Parathyroid adenoma (tissue), 2 donors: ENCODE results near the gene RUNX2.

Source experiments
- H2AFZ ChIP-seq: fragments of 300-600 bp; sonication (generic); one replicate; pipeline ENCODE4 v1.7.0; 2017; ENCODE audit warnings: antibody characterized with exemption, mild to moderate bottlenecking
- H3K27ac ChIP-seq: fragments of 300-600 bp; sonication (generic); one replicate; pipeline ENCODE4 v1.7.0; 2017
- H3K27me3 ChIP-seq: fragments of 300-600 bp; sonication (generic); one replicate; pipeline ENCODE4 v1.7.0; 2017; ENCODE audit warnings: low read length; ENCODE audit not compliant: control insufficient read depth, insufficient read depth
- H3K36me3 ChIP-seq: fragments of 300-600 bp; sonication (generic); one replicate; pipeline ENCODE4 v1.7.0; 2017; ENCODE audit warnings: low read length; ENCODE audit not compliant: control insufficient read depth, insufficient read depth
- H3K4me1 ChIP-seq: fragments of 300-600 bp; sonication (generic); one replicate; pipeline ENCODE4 v1.7.0; 2017; ENCODE audit warnings: control low read depth
- H3K4me2 ChIP-seq: fragments of 300-600 bp; sonication (generic); one replicate; pipeline ENCODE4 v1.7.0; 2017; ENCODE audit warnings: low read length
- H3K4me3 ChIP-seq: fragments of 300-600 bp; sonication (generic); one replicate; pipeline ENCODE4 v1.7.0; 2017; ENCODE audit warnings: low read depth, low read length
- H3K79me2 ChIP-seq: fragments of 300-600 bp; sonication (generic); one replicate; pipeline ENCODE4 v1.7.0; 2017; ENCODE audit warnings: control low read depth
- H3K9ac ChIP-seq: fragments of 300-600 bp; sonication (generic); one replicate; pipeline ENCODE4 v1.7.0; 2017; ENCODE audit warnings: mild to moderate bottlenecking
- H3K9me3 ChIP-seq: fragments of 300-600 bp; sonication (generic); one replicate; pipeline ENCODE4 v1.7.0; 2017; ENCODE audit warnings: low read length; ENCODE audit not compliant: control insufficient read depth
- TF ChIP-seq, protein P1 (sequence below): fragments of 300-600 bp; sonication (generic); IDR thresholded peaks from one replicate; pipeline ENCODE4 v1.7.0; 2017; ENCODE audit warnings: antibody characterized with exemption, mild to moderate bottlenecking
- donor health status: primary hyperparathyroidism.

The RUNX2 gene

DNA sequence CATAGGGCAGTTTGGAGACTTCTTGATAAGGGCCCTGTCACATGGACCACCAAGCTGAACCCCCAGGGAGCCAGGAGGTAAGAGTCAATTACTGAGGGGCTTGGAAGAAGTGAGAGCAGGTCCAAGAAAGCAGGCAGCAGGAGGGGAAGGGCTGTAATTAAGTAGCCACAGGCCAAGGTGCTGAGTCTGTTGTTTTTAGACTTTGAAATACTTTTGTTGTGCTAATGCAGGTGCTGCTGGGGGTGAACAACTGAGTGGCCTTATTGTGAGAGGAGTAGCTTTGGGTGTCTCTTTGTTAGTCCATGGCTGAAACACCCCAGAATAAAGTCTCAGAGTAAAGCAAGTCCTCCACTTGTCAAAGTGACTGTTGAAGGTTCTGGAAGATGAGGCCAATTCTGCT lies 316.6 kb downstream of the RUNX2 start:
- no peak overlapping the region for H2AFZ ChIP-seq
- H3K4me2 ChIP-seq, result no peak overlapping the region
- no peaks in the 10 kb centered on the region for H3K4me1 ChIP-seq

DNA sequence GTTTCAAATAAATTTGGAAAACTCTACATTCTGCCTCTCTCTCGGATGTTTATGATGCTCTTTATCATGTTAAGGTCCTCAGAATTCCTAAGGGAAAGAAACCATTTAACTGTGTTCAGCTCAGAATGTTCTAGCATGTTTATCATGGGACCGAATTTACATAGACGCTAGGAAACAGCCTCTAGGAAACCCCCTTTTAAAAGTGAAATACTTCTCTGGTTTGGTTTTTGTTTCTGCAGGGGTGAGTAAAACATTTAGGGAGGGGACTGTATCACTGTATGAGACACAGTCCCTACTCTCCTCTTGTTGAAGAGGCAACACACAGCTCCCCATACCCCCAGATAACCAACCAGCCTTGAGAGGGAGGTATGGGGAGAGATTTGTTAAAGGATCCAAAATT lies 317.2 kb downstream of the RUNX2 start:
- Histone ChIP-seq H3K4me1 (no peaks in the 10 kb centered on the region), H3K4me3 (no peak overlapping the region), H3K27ac (no peak overlapping the region), H3K4me2 (no peak overlapping the region), H3K27me3 (no peaks in the 10 kb centered on the region), H3K36me3 (no peaks in the 10 kb centered on the region), H3K9ac (no peak overlapping the region), H3K79me2 (no peaks in the 10 kb centered on the region), H2AFZ (no peak overlapping the region), H3K9me3 (no peaks in the 10 kb centered on the region)
- TF ChIP-seq, protein P1, sequence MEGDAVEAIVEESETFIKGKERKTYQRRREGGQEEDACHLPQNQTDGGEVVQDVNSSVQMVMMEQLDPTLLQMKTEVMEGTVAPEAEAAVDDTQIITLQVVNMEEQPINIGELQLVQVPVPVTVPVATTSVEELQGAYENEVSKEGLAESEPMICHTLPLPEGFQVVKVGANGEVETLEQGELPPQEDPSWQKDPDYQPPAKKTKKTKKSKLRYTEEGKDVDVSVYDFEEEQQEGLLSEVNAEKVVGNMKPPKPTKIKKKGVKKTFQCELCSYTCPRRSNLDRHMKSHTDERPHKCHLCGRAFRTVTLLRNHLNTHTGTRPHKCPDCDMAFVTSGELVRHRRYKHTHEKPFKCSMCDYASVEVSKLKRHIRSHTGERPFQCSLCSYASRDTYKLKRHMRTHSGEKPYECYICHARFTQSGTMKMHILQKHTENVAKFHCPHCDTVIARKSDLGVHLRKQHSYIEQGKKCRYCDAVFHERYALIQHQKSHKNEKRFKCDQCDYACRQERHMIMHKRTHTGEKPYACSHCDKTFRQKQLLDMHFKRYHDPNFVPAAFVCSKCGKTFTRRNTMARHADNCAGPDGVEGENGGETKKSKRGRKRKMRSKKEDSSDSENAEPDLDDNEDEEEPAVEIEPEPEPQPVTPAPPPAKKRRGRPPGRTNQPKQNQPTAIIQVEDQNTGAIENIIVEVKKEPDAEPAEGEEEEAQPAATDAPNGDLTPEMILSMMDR, result no peak

More for the DNA sequence above, 316.6 kb downstream of the RUNX2 start:
- TF ChIP-seq, protein P1, result no peak
- H3K36me3 ChIP-seq, result no peaks in the 10 kb centered on the region
- no peak overlapping the region for H3K9ac ChIP-seq
- H3K9me3 ChIP-seq, result no peaks in the 10 kb centered on the region
- no peaks in the 10 kb centered on the region for H3K79me2 ChIP-seq
- no peak overlapping the region for H3K4me3 ChIP-seq
- no peak overlapping the region for H3K27ac ChIP-seq
- H3K27me3 ChIP-seq, result no peaks in the 10 kb centered on the region

DNA sequence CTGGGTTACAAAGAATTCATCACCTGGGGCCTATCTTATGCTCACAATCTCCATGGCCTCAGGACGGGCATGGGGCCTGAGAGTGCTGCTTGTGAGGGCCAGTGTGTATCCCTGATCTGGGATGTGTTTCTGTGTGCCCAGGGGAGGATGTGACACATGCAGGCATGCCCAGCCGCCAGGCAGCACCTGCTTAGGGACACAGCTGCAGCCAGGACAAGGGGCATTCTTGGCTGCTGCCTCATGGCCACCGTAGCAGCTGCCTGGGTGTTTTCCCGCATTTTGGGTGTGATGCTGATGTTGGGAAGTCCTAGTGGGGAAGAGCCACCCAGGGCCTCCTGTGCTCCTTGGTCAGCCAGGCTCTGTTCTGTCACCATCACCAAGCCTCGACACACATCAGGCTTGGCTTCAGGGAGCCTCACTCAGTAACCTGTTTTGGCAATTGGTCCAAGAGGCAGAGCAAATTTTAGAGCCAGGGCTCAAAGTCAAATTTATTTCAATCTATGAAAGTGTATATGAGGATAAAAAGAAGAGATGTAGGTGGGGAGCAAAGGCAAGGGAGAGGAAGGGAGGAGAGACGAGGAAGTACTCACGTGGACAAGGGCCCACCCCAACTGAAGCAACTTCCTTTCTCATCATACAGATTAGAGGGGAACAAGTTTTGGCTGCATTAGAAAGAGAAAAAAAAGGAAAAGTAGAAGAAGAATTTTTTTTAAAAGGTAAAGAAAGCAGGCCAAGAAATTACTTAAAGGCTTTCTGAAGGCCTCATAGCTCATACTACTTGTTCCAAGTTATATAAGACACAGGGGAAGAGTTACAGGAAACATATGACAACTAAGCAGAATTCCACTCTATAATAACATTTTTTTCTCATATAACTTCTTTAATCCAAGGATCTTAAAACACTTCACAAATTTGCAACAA lies 319.5 kb downstream of the RUNX2 start:
- H3K4me2 ChIP-seq, result no peak overlapping the region
- no peaks in the 10 kb centered on the region for H3K79me2 ChIP-seq
- no peak overlapping the region for H3K9ac ChIP-seq
- no peaks in the 10 kb centered on the region for H3K36me3 ChIP-seq
- no peak overlapping the region for H3K4me3 ChIP-seq
- H3K27ac ChIP-seq, result no peak overlapping the region
- TF ChIP-seq, protein P1, result no peak
- no peak overlapping the region for H2AFZ ChIP-seq
- H3K27me3 ChIP-seq, result no peaks in the 10 kb centered on the region
- no peaks in the 10 kb centered on the region for H3K9me3 ChIP-seq
- H3K4me1 ChIP-seq, result no peaks in the 10 kb centered on the region

DNA sequence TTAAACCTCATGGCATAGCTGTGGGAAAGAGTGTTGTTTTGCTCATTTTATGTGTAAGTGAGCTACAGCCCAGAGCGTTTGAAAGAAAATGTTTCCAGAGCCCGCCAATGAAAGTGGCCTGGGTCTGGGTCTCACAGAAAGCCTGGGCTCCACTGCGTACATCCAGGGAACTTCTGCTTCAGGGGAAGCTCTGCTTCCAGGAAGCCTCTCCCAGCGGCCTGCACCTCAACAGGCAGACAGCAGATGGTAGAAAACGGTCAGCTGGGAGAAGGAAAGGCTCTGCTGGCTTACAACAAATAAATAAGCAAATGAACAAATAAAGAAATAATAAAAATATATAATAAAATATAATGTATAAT lies 320.1 kb downstream of the RUNX2 start:
- H3K4me2 ChIP-seq, result no peak overlapping the region
- no peaks in the 10 kb centered on the region for H3K9me3 ChIP-seq
- TF ChIP-seq, protein P1, result no peak
- H3K27ac ChIP-seq, result no peak overlapping the region
- no peak overlapping the region for H2AFZ ChIP-seq
- H3K27me3 ChIP-seq, result no peaks in the 10 kb centered on the region
- H3K4me3 ChIP-seq, result no peak overlapping the region
- H3K79me2 ChIP-seq, result no peaks in the 10 kb centered on the region
- H3K9ac ChIP-seq, result no peak overlapping the region
- H3K36me3 ChIP-seq, result no peaks in the 10 kb centered on the region
- H3K4me1 ChIP-seq, result no peaks in the 10 kb centered on the region
